ENCODE measurements around the gene TMEM116.

TMEM116 gene

GRCh38 chr12:111887926-111888745, 124.8 kb downstream of the TMEM116 start:
- no peak for DNase-seq

GRCh38 chr12:111886662-111887545, 126.1 kb downstream of the TMEM116 start:
- DNase-seq: no peak

GRCh38 chr12:111881716-111882115, 131.2 kb downstream of the TMEM116 start:
- DNase-seq: no peak
